Measurements from ENCODE around the gene NOS1AP.

Gene NOS1AP

DNA sequence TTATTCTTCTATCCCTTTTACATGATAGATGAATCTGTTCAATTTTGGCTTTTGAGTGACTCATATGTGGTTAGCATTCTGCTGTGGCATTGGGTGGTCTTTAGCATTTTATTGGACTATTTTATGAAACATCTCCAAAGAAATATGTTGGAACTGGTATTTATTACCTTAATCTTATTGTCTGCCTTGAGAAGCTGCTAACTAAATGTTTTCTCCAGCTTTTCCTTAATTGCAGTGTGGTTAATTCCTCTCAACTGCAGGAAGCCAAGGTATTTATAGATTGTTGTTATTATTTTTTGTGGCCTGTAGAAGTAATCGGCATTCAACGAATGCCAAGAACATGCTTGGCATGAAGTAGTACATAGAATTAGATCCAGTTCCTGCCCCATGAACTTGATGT lies 64.1 kb downstream of the NOS1AP start:
- peaks cover 27% of the 10 kb centered on the region for H3K4me1 ChIP-seq (ENCODE audit: control insufficient read depth, insufficient read depth, low read length)
- H3K4me3 ChIP-seq (ENCODE audit: low read length): no peak overlapping the region
- no peaks in the 10 kb centered on the region for H3K27me3 ChIP-seq (ENCODE audit: control insufficient read depth, insufficient read depth, low read length)
- H3K36me3 ChIP-seq (ENCODE audit: control insufficient read depth, insufficient read depth, low read length): no peaks in the 10 kb centered on the region
- no peak overlapping the region for H3K27ac ChIP-seq (ENCODE audit: low read depth, low read length)
- H3K9ac ChIP-seq (ENCODE audit: low read length): no peak overlapping the region

DNA sequence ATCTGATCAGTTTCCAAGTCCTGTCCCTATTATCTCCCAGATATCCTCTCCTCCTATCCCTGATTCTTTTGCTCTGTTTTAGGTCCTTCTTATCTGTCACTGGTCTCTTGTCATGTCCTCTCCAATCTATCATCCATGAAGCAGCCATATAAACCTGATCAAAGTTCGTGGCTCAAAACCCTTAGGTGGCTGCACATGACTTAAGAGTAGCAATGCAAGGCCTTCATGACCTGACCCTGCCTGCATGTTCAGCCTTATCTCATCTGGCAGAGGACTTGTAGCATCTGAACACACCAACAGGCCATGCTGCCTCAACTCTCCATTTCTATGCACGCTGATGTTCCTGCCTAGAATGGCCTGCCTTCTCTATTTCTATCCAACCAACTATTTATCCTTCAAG lies 65.2 kb downstream of the NOS1AP start:
- Histone ChIP-seq H3K4me1 (ENCODE audit: control insufficient read depth, insufficient read depth, low read length) (peaks cover 27% of the 10 kb centered on the region), H3K27ac (ENCODE audit: low read depth, low read length) (no peak overlapping the region), H3K4me3 (ENCODE audit: low read length) (no peak overlapping the region), H3K36me3 (ENCODE audit: control insufficient read depth, insufficient read depth, low read length) (no peaks in the 10 kb centered on the region), H3K9ac (ENCODE audit: low read length) (no peak overlapping the region), H3K27me3 (ENCODE audit: control insufficient read depth, insufficient read depth, low read length) (no peaks in the 10 kb centered on the region)

DNA sequence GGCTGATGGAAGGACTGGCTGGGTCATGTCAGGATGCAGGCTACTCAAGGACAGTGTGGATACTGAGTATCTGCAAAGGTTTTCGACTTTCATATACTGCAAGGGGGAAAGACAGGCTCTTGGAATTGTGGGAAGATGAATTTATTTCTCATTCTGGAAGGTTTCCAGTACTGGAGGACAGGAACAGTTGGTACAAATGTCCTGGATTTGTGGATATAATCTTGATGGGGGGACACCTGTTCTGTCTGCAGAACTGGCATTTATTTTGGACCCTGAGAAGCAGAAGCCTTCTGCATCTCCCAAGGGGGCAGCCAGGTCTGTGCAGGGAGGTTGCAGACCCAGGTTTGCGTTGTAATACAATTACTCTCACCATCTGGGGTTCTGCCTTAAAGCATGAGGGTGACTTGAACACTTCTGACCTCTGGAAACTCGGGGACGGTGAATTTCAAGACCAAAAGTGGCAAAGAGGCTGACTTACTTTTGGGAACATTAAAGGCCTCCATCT lies 65.8 kb downstream of the NOS1AP start:
- H3K9ac ChIP-seq (ENCODE audit: low read length): no peak overlapping the region
- peaks cover 27% of the 10 kb centered on the region for H3K4me1 ChIP-seq (ENCODE audit: control insufficient read depth, insufficient read depth, low read length)
- H3K36me3 ChIP-seq (ENCODE audit: control insufficient read depth, insufficient read depth, low read length): no peaks in the 10 kb centered on the region
- no peaks in the 10 kb centered on the region for H3K27me3 ChIP-seq (ENCODE audit: control insufficient read depth, insufficient read depth, low read length)
- no peak overlapping the region for H3K4me3 ChIP-seq (ENCODE audit: low read length)
- no peak overlapping the region for H3K27ac ChIP-seq (ENCODE audit: low read depth, low read length)

DNA sequence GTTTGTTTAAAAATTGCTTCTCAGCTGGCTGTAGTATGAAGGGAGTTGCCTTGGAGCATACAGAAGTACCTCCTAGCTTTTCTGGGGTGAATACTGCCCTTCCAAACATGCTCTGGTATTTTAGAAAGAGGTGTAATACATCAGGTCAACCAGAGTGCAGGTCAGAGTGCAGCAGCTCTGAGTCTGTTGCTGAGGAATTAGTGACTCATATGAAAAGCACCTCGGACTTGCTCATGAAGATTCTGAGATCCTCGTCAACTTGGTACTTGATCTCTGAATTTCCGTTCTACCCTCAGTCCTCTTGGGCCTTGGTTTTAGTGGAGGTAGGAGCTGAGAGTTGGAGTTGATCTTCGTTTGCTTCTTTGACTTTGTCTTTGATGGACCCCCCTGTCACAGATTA lies 67.3 kb downstream of the NOS1AP start:
- H3K4me3 ChIP-seq (ENCODE audit: low read length): peak overlapping the region; percentile 13
- H3K27me3 ChIP-seq (ENCODE audit: control insufficient read depth, insufficient read depth, low read length): no peaks in the 10 kb centered on the region
- H3K36me3 ChIP-seq (ENCODE audit: control insufficient read depth, insufficient read depth, low read length): no peaks in the 10 kb centered on the region
- no peak overlapping the region for H3K27ac ChIP-seq (ENCODE audit: low read depth, low read length)
- H3K4me1 ChIP-seq (ENCODE audit: control insufficient read depth, insufficient read depth, low read length): peaks cover 17% of the 10 kb centered on the region
- H3K9ac ChIP-seq (ENCODE audit: low read length): no peak overlapping the region

- H3K27me3 ChIP-seq (ENCODE audit: control insufficient read depth, insufficient read depth, low read length): no peaks in the 10 kb centered on the region
- H3K4me1 ChIP-seq (ENCODE audit: control insufficient read depth, insufficient read depth, low read length): peaks cover 16% of the 10 kb centered on the region
- no peak overlapping the region for H3K9ac ChIP-seq (ENCODE audit: low read length)
- peak overlapping the region; percentile 13 for H3K4me3 ChIP-seq (ENCODE audit: low read length)
- H3K36me3 ChIP-seq (ENCODE audit: control insufficient read depth, insufficient read depth, low read length): no peaks in the 10 kb centered on the region
- H3K27ac ChIP-seq (ENCODE audit: low read depth, low read length): no peak overlapping the region
These were observed 67.9 kb downstream of the NOS1AP start for GRCh38 chr1:162137179-162137960.

- no peaks in the 10 kb centered on the region for H3K27me3 ChIP-seq (ENCODE audit: control insufficient read depth, insufficient read depth, low read length)
- H3K27ac ChIP-seq (ENCODE audit: low read depth, low read length): no peak overlapping the region
- H3K36me3 ChIP-seq (ENCODE audit: control insufficient read depth, insufficient read depth, low read length): no peaks in the 10 kb centered on the region
- H3K4me1 ChIP-seq (ENCODE audit: control insufficient read depth, insufficient read depth, low read length): peaks cover 16% of the 10 kb centered on the region
- H3K9ac ChIP-seq (ENCODE audit: low read length): no peak overlapping the region
- H3K4me3 ChIP-seq (ENCODE audit: low read length): no peak overlapping the region
These were observed 68.6 kb downstream of the NOS1AP start for GRCh38 chr1:162138112-162138511.

- no peak overlapping the region for H3K9ac ChIP-seq (ENCODE audit: low read length)
- no peak overlapping the region for H3K4me3 ChIP-seq (ENCODE audit: low read length)
- no peaks in the 10 kb centered on the region for H3K27me3 ChIP-seq (ENCODE audit: control insufficient read depth, insufficient read depth, low read length)
- peaks cover 16% of the 10 kb centered on the region for H3K4me1 ChIP-seq (ENCODE audit: control insufficient read depth, insufficient read depth, low read length)
- H3K36me3 ChIP-seq (ENCODE audit: control insufficient read depth, insufficient read depth, low read length): no peaks in the 10 kb centered on the region
- H3K27ac ChIP-seq (ENCODE audit: low read depth, low read length): no peak overlapping the region
These were observed 69.2 kb downstream of the NOS1AP start for GRCh38 chr1:162138599-162139181.

DNA sequence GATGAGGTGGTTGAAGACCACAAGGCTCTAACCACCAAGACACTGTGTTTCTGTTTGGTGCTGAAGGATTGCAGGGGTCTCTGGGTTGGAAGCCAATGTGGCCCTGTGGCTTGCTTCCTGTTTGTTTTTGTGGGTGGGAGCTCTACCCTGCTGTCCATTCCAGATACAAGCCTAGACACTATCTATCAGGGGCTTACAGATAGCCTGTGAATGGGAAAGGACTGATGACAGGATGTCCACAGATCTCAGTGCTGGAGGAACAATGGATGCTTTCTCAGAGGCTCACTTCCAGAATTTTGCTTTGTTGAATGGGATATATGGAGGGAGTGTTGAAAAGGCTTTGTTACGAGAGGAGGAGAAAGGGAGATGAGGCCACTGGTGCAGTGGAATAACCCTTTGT lies 69.7 kb downstream of the NOS1AP start:
- Histone ChIP-seq H3K27ac (ENCODE audit: low read depth, low read length) (no peak overlapping the region), H3K27me3 (ENCODE audit: control insufficient read depth, insufficient read depth, low read length) (no peaks in the 10 kb centered on the region), H3K9ac (ENCODE audit: low read length) (no peak overlapping the region), H3K4me3 (ENCODE audit: low read length) (no peak overlapping the region), H3K36me3 (ENCODE audit: control insufficient read depth, insufficient read depth, low read length) (no peaks in the 10 kb centered on the region), H3K4me1 (ENCODE audit: control insufficient read depth, insufficient read depth, low read length) (peaks cover 16% of the 10 kb centered on the region)

- peaks cover 18% of the 10 kb centered on the region for H3K4me1 ChIP-seq (ENCODE audit: control insufficient read depth, insufficient read depth, low read length)
- no peak overlapping the region for H3K27ac ChIP-seq (ENCODE audit: low read depth, low read length)
- no peak overlapping the region for H3K9ac ChIP-seq (ENCODE audit: low read length)
- H3K36me3 ChIP-seq (ENCODE audit: control insufficient read depth, insufficient read depth, low read length): no peaks in the 10 kb centered on the region
- H3K27me3 ChIP-seq (ENCODE audit: control insufficient read depth, insufficient read depth, low read length): no peaks in the 10 kb centered on the region
- H3K4me3 ChIP-seq (ENCODE audit: low read length): no peak overlapping the region
These were observed 72.0 kb downstream of the NOS1AP start for GRCh38 chr1:162141281-162142054.

DNA sequence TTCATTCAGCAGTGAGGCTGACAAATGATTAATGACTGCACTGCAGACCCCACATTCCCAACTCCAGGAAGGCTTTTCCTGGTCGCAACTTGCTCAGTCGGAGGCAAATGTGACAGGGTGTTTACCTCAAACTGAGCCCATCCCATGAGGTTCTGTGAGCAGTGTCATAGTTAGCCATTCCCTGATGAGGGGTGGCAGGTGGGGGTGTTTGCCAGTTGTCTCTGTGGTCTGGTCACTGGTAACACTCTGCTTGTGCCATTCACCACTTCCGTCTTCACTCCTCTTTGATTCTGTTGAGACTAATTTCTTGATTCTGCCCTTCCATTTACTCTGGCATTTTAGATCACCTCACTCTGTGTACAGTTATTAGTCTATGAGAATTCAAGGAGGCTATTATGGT lies 73.5 kb downstream of the NOS1AP start:
- H3K4me3 ChIP-seq (ENCODE audit: low read length): no peak overlapping the region
- H3K4me1 ChIP-seq (ENCODE audit: control insufficient read depth, insufficient read depth, low read length): peaks cover 3% of the 10 kb centered on the region
- no peak overlapping the region for H3K27ac ChIP-seq (ENCODE audit: low read depth, low read length)
- H3K36me3 ChIP-seq (ENCODE audit: control insufficient read depth, insufficient read depth, low read length): no peaks in the 10 kb centered on the region
- no peak overlapping the region for H3K9ac ChIP-seq (ENCODE audit: low read length)
- no peaks in the 10 kb centered on the region for H3K27me3 ChIP-seq (ENCODE audit: control insufficient read depth, insufficient read depth, low read length)

DNA sequence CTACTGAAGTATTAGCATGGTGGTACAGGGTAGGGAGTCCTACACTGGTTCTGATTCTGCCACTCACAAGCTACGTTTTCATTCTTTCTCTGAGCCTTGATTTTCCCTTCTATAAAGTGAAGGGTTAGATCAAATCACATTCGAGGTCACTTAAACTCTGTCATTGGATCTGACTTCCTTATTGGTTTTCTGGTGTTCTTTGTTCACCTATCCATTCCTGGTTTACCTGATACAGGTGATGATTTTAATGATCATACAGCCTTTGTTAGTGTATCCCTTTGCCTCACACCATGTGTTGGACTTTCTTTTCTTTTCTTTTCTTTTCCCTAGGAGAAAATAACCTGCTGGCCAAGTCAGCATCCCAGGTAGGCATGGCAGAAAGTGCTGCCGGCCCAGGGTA lies 74.8 kb downstream of the NOS1AP start:
- H3K9ac ChIP-seq (ENCODE audit: low read length): no peak overlapping the region
- peaks cover 2% of the 10 kb centered on the region for H3K4me1 ChIP-seq (ENCODE audit: control insufficient read depth, insufficient read depth, low read length)
- no peaks in the 10 kb centered on the region for H3K27me3 ChIP-seq (ENCODE audit: control insufficient read depth, insufficient read depth, low read length)
- no peaks in the 10 kb centered on the region for H3K36me3 ChIP-seq (ENCODE audit: control insufficient read depth, insufficient read depth, low read length)
- no peak overlapping the region for H3K4me3 ChIP-seq (ENCODE audit: low read length)
- no peak overlapping the region for H3K27ac ChIP-seq (ENCODE audit: low read depth, low read length)

GRCh38 chr1:162144853-162145252 lies 75.4 kb downstream of the NOS1AP start:
- Histone ChIP-seq H3K27ac (ENCODE audit: low read depth, low read length) (no peak overlapping the region), H3K9ac (ENCODE audit: low read length) (no peak overlapping the region), H3K4me3 (ENCODE audit: low read length) (no peak overlapping the region), H3K36me3 (ENCODE audit: control insufficient read depth, insufficient read depth, low read length) (no peaks in the 10 kb centered on the region), H3K27me3 (ENCODE audit: control insufficient read depth, insufficient read depth, low read length) (no peaks in the 10 kb centered on the region), H3K4me1 (ENCODE audit: control insufficient read depth, insufficient read depth, low read length) (peaks cover 2% of the 10 kb centered on the region)

Measured in rectal smooth muscle tissue (tissue), 1 donor.